Natural killer cell treated with Interleukin-12 subunit alpha and Interleukin-12 subunit beta and Interleukin-15 and Interleukin-18, amount 100 ng/mL, for 72 hours (primary cell): ENCODE results near the gene AFF2. TPM values are rescaled to one million over a fixed set of nuclear protein-coding genes. Genes with fewer than 3 reads are reported as not detected.

Experiments
- ATAC-seq, 2 donors: fragments of 150-1000 bp; cut with Tn5 transposase in 1 of 2; sonication (Bioruptor Pico), chemical (Tn5 transposase) in 1 of 2; 2 replicates each; pipeline ENCODE4 v1.10.0; 2021
- DNase-seq: peaks from one replicate; pipeline ENCODE4 v3.0.0; 2022; ENCODE audit warnings: low spot score
- H3K27ac Mint-ChIP-seq, 2 donors: 1 replicate in 1 of 2; 2 replicates in 1 of 2; pipeline ENCODE4 v1.8.0; 2022; ENCODE audit warnings: mixed read lengths in 2 of 2, mild to moderate bottlenecking in 1 of 2, moderate library complexity in 1 of 2
- H3K27me3 Mint-ChIP-seq, 2 donors: 1 replicate in 1 of 2; 2 replicates in 1 of 2; pipeline ENCODE4 v1.8.0; 2022; ENCODE audit warnings: mixed read lengths in 2 of 2
- H3K36me3 Mint-ChIP-seq: one replicate; pipeline ENCODE4 v1.8.0; 2022; ENCODE audit warnings: mixed read lengths
- H3K4me1 Mint-ChIP-seq, 2 donors: 1 replicate in 1 of 2; 2 replicates in 1 of 2; pipeline ENCODE4 v1.8.0; 2022; ENCODE audit warnings: low read depth in 2 of 2, mixed read lengths in 2 of 2, mild to moderate bottlenecking in 1 of 2
- H3K4me3 Mint-ChIP-seq: one replicate; pipeline ENCODE4 v1.8.0; 2022; ENCODE audit warnings: mixed read lengths
- H3K9me3 Mint-ChIP-seq: 2 replicates; pipeline ENCODE4 v1.8.0; 2022; ENCODE audit warnings: mixed read lengths
- total RNA-seq, 2 donors: library from RNA; stranded (reverse); gene quantifications; one replicate each; pipeline ENCODE4 v1.2.3, GENCODE V29; 2022

Gene AFF2
- total RNA-seq, 2 donors from 2014 or later: 1.5 to 5.1 TPM

DNA sequence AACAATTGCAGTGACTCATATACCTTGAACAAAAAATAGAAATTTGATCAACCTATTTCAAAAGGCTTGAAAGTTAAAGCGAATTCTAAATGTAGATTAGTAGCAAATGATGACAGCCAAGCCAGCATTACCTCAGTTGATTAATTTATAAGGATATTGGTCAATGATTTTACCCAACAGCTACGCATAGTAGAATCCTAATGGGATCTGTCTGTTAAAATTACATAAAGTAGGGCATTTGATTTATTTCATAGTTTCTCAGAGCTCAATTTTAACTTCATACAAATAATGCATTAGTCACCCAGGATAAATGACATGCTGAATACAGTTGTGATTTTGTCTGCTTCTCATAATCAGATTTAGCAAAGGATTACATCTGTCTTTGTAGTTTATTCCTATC, 12.0 kb downstream of the AFF2 start:
- no peak for ATAC-seq
- H3K36me3 Mint-ChIP-seq: no peaks in the 10 kb centered on the region
- H3K4me3 Mint-ChIP-seq: no peak overlapping the region
- DNase-seq: no peak
- H3K27me3 Mint-ChIP-seq: peaks cover 0 to 12% of the 10 kb centered on the region in 2 donors
- H3K4me1 Mint-ChIP-seq: no peaks in the 10 kb centered on the region
- H3K9me3 Mint-ChIP-seq: no peaks in the 10 kb centered on the region
- H3K27ac Mint-ChIP-seq: no peak overlapping the region

DNA sequence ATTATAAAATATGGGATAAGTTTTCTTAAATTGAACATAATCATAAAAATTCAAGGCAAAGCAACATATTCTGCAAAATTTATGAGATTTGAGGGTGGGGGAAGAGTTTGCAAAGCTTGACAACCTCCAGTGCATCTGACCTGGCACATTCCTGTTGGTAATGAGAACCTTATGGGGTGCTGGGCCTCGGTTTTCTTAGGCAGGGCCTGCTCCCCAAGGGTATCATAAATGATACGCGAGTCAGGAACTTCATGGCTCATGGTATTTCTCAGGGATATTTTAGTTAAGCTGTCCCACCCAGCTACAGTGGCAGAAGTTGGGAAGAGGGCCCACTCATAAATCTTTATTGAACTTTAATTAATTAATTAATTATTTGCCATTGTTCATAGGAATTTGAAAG, 13.2 kb downstream of the AFF2 start:
- peaks cover 0 to 11% of the 10 kb centered on the region in 2 donors for H3K27me3 Mint-ChIP-seq
- H3K9me3 Mint-ChIP-seq: no peaks in the 10 kb centered on the region
- DNase-seq (no peak), ATAC-seq (no peak)
- no peak overlapping the region for H3K27ac Mint-ChIP-seq
- H3K4me1 Mint-ChIP-seq: no peaks in the 10 kb centered on the region
- no peak overlapping the region for H3K4me3 Mint-ChIP-seq
- no peaks in the 10 kb centered on the region for H3K36me3 Mint-ChIP-seq

DNA sequence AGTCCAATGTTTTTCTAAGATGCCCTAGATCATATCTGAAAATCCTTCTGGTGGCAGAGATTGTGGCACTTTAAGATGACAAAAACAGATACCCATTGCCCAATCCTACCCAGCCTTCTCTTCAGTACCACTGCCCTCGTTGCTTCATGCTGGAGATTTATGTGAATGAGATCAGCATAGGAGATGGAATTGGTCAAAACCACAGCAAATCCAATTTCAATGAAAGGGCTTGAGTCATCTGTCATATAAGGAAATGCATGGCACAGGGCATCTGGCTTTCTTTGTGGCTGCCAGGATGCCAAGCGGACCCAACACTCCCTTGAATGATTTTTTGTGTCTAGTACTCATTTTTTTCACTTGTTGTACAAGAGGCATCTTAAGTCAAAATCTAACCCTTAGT, 16.8 kb downstream of the AFF2 start:
- peaks cover 0 to 7% of the 10 kb centered on the region in 2 donors for H3K27me3 Mint-ChIP-seq
- H3K4me3 Mint-ChIP-seq: no peak overlapping the region
- no peaks in the 10 kb centered on the region for H3K4me1 Mint-ChIP-seq
- ATAC-seq: peak in 1 of 2 donors; percentile 28
- no peaks in the 10 kb centered on the region for H3K36me3 Mint-ChIP-seq
- H3K9me3 Mint-ChIP-seq: no peaks in the 10 kb centered on the region
- H3K27ac Mint-ChIP-seq: no peak overlapping the region
- DNase-seq: no peak

DNA sequence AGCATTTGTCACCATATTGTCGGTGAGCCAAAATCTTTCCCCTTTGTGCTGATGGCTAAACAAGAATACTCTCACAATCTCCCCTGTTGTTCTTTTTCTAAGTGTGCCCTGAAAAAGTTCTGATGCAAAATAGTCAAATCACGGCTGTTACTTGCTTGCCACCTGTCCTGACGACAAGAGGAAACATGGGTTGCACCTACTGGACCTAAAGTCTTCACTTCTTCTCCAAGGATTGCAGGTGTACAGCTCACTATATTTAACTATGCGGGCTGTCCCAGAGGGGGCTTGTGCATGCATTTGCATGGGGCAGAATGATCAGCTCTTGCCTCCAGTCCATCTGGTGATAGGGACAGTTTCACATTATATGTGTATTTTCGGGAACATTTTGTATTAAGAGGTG, 21.6 kb downstream of the AFF2 start:
- no peaks in the 10 kb centered on the region for H3K9me3 Mint-ChIP-seq
- H3K4me3 Mint-ChIP-seq: no peak overlapping the region
- no peak for DNase-seq
- no peaks in the 10 kb centered on the region for H3K36me3 Mint-ChIP-seq
- peaks cover 0 to 5% of the 10 kb centered on the region in 2 donors for H3K27me3 Mint-ChIP-seq
- no peaks in the 10 kb centered on the region for H3K4me1 Mint-ChIP-seq
- ATAC-seq: no peak
- no peak overlapping the region for H3K27ac Mint-ChIP-seq

DNA sequence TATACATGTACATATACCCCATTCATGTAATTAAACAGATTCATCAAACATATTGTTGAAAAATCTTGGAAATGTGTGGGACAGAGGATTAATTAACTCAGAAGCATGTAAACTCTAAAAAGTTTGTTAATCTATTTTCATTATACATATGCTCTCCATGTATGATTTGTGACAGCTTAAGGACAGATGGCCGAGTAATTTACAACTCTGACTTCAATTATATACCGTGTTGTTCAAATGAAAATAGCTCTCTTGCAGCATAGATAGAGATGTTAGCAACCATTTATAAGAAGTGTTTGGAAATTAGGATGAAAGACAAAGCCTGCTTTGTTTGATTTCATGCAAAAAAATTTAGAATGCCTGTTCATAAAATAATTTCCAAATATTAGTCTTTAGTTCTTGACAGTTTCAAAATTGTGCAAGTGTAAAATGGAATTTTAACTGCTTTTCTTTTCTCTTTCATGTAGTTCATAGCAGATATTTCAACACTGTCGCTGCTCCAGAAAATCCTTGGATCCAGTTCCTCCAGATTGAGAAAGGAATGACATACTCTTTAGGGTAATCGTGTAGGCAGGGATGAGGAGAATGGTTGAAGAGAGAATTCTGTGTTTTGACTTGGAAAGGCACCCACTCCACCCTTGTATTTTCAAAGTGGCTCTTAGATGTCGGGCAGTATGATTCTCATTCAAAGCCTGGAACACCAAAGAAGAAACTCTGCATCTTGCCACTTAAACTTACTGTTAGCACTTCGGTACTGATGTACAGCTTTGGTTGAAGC, 23.1 kb downstream of the AFF2 start:
- Mint-ChIP-seq H3K36me3 (no peaks in the 10 kb centered on the region), H3K4me3 (no peak overlapping the region), H3K27me3 (peaks cover 0 to 8% of the 10 kb centered on the region in 2 donors), H3K27ac (no peak overlapping the region), H3K9me3 (no peaks in the 10 kb centered on the region), H3K4me1 (no peaks in the 10 kb centered on the region)
- ATAC-seq: no peak
- no peak for DNase-seq

DNA sequence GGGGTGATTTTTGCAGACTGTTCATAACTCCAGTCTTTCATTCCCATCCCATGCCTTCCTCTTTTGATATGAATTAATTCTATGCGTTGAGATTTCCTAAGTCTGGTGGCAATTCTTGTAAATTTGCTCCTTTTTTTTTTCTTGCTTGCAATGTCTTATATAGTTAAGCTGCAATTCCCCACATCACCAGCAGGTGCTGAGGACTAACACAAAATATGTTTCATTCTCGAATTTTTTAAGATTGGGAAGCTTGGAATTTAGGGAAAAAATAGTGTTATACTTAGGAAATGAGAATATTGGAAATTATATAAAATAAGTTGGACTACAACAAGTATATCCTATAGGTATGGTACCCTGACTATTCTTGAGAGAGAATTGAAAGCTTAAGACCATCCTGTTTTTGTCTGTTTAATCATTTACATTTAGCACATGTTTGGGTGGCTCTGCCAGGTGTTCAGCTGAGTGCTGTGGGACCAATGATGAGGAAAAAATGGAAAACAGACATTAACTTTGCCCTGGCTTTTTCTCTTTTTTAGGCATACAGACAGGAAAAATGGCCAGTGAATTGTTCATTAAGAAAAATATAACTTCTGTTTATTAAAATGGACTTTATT, 30.2 kb downstream of the AFF2 start:
- no peak for DNase-seq
- no peak overlapping the region for H3K4me3 Mint-ChIP-seq
- no peaks in the 10 kb centered on the region for H3K36me3 Mint-ChIP-seq

DNA sequence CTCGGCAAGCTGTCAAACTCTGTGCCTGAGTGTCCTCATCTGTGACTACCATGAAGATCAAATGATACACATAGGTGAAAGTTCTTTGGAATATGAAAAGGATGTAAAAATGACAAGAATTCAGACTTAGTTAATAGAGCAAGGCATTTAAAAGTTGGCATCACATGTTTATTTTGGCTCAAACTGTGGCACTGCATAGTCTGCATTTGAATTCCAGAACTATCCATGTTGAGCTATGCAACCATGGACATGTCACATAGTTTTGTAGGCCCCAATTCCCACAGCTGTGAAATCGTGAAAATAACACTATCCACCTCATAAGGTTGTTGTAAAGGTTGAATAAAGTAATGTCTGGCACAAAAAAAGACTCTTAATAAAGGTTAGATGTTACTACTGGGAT, 33.9 kb downstream of the AFF2 start:
- H3K27me3 Mint-ChIP-seq: no peaks in the 10 kb centered on the region
- H3K36me3 Mint-ChIP-seq: no peaks in the 10 kb centered on the region
- no peak for DNase-seq
- no peaks in the 10 kb centered on the region for H3K9me3 Mint-ChIP-seq
- no peak overlapping the region for H3K4me3 Mint-ChIP-seq
- no peaks in the 10 kb centered on the region for H3K4me1 Mint-ChIP-seq
- no peak for ATAC-seq
- no peak overlapping the region for H3K27ac Mint-ChIP-seq

More for the DNA sequence above, 30.2 kb downstream of the AFF2 start:
- Mint-ChIP-seq H3K9me3 (no peaks in the 10 kb centered on the region), H3K27me3 (peaks cover 0 to 4% of the 10 kb centered on the region in 2 donors), H3K27ac (no peak overlapping the region), H3K4me1 (no peaks in the 10 kb centered on the region)
- no peak for ATAC-seq

DNA sequence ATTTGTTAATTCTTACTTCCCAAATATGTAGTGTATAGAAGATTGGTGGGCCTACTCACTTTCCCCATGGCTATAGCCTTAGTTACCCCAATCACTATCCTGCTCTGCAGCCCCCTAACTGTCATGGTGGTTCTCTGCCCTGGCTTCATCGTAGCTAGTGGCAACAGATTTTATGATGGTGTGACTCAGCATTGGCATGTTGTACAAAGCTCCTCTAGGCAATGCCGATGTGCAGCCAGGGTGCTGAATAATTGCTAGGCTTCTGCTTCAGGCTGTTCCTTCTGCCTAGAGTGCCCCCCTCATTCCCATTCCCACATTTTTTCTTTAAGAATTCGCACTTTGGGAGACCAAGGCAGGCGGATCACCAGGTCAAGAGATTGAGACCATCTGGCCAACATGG, 35.2 kb downstream of the AFF2 start:
- ATAC-seq (no peak), DNase-seq (no peak)
- no peaks in the 10 kb centered on the region for H3K36me3 Mint-ChIP-seq
- H3K9me3 Mint-ChIP-seq: no peaks in the 10 kb centered on the region
- no peak overlapping the region for H3K27ac Mint-ChIP-seq
- H3K4me3 Mint-ChIP-seq: no peak overlapping the region
- peaks cover 0 to 3% of the 10 kb centered on the region in 2 donors for H3K27me3 Mint-ChIP-seq
- no peaks in the 10 kb centered on the region for H3K4me1 Mint-ChIP-seq

DNA sequence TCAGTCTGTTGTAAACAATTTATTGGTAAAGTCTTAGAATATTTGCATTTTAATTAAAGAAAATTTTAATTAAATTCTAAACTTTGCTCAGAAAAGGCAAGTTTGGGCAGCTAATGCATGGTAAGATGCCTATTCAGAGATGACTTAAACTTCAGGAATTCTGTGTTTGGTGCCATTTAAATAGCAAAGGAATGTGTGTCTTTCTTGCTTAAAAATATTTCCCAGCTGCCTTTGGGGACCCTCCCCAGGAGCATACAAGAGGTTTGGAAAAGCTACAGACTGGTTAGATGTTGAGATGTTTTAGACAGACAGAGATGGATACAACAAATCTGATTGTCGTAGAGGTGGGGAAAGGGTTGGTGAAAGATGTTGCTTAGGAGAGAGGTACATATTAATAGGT, 36.5 kb downstream of the AFF2 start:
- no peak overlapping the region for H3K4me3 Mint-ChIP-seq
- H3K27me3 Mint-ChIP-seq: peaks cover 0 to 3% of the 10 kb centered on the region in 2 donors
- no peak overlapping the region for H3K27ac Mint-ChIP-seq
- H3K36me3 Mint-ChIP-seq: no peaks in the 10 kb centered on the region
- H3K9me3 Mint-ChIP-seq: no peaks in the 10 kb centered on the region
- no peak for ATAC-seq
- DNase-seq: no peak
- H3K4me1 Mint-ChIP-seq: no peaks in the 10 kb centered on the region

DNA sequence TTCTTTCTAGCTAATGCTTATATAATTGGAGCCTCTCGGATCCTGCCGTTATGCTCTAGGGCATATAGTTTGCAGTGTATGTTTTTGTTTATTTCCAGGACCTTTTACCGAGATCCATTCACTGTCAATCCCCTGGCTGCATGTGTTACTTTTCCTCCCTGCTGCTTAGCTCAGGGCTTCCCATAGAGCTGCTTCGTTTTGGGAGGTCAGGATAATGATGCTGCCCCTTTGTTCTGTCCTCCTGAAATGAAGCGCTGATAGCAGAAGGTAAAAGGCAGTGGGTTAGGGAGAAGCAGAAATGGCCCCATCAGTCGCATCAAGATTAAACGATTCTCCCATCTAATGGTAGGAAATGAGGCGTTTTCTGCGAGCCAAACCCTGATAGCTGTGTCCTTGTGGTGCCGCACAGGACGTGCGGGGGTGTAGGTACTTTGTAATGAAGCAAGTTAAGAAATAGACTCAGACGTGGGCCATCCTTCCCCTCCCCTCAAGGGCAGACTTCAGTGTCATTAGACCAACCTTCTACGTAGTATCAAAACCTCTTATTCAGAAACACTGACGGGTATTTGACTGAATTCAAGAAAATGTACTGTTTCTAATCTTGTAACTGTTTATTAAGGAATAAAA, 37.3 kb downstream of the AFF2 start:
- no peak overlapping the region for H3K27ac Mint-ChIP-seq
- no peak for ATAC-seq
- no peaks in the 10 kb centered on the region for H3K36me3 Mint-ChIP-seq
- DNase-seq: no peak
- H3K9me3 Mint-ChIP-seq: no peaks in the 10 kb centered on the region
- H3K4me3 Mint-ChIP-seq: no peak overlapping the region
- no peaks in the 10 kb centered on the region for H3K4me1 Mint-ChIP-seq
- peaks cover 0 to 3% of the 10 kb centered on the region in 2 donors for H3K27me3 Mint-ChIP-seq

DNA sequence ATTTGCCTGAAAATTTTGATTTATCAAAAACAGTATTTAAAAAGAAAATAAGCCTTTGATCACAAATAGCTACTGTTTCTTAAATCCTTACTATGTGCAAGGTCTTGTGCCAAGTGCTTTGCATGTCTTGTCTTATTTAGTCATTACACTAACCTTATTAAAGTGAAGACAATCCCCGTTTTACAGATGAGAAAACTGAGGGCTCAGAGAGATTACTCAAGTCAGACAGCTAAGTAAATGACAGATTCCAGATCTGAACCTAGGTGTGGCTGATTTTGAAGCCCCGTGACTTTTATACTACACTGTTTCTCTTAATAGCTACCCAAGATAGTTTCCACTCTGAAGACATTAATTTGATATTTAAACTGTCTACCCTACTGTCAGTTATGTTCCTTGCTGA, 38.2 kb downstream of the AFF2 start:
- ATAC-seq: no peak

DNA sequence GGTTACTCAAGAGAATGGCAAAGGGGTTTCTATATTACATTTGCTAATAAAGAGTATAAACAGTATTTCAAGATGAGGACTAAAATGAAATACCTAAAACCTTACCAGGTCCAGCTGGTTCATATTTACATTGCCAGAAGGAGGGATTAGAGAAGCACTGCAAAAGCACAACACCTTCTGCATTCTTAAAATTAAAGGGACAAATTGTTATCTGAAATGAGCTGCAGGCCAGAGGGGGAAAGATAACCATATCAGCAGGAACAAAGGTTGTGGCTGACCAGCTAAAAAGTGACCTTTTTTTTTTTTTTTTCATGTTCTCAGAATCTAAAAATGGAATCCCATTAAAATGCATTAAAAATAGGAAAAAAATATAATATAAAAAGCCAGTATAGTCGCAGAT, 39.7 kb downstream of the AFF2 start:
- no peaks in the 10 kb centered on the region for H3K36me3 Mint-ChIP-seq
- H3K27ac Mint-ChIP-seq: no peak overlapping the region
- no peak for ATAC-seq
- no peak overlapping the region for H3K4me3 Mint-ChIP-seq
- H3K9me3 Mint-ChIP-seq: no peaks in the 10 kb centered on the region
- H3K4me1 Mint-ChIP-seq: no peaks in the 10 kb centered on the region
- no peak for DNase-seq
- peaks cover 0 to 3% of the 10 kb centered on the region in 2 donors for H3K27me3 Mint-ChIP-seq

More for the DNA sequence above, 38.2 kb downstream of the AFF2 start:
- no peaks in the 10 kb centered on the region for H3K9me3 Mint-ChIP-seq
- no peak overlapping the region for H3K4me3 Mint-ChIP-seq
- DNase-seq: no peak
- H3K36me3 Mint-ChIP-seq: no peaks in the 10 kb centered on the region
- no peaks in the 10 kb centered on the region for H3K4me1 Mint-ChIP-seq
- H3K27me3 Mint-ChIP-seq: peaks cover 0 to 3% of the 10 kb centered on the region in 2 donors
- H3K27ac Mint-ChIP-seq: no peak overlapping the region

DNA sequence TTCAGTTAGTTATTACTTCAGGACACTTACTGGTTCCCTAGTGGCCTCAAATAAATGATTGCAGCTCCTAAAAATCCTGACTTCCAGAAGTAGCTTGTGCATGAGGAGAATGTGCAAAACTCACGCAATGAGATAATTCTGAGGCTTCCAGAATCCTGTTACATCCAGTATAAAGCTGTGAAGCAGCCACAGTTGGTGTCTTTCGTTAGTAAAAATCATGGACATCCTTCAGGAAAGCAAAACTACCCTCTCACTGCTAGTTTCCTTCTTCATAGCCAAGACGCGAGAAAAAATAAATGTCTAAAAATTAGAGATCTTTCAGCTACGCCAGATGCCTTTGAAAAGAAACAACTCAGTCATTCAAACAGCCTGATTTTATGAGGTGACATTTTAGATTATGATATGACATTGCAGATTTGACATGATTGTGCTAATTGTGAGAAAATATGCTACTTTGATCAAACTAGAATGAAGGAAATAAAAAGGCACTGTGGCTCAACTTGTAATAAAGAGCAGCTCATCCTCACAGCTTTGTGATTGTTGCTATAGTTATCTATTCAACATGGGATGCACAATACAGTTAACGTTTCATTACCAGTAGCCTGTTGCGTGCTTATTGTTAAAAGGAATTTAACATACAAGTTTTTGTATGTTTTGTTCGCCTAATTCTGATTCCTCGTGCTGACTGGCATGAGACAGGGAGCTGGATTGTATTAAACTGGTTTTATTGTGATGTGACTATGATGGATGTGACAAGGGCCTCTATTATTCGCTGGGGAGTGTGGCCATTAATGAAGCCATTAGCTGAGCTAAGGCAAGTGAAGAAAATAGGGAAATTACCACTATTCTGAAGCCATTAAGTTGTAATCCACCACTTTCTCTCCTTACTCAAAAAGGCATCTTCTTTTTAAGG, 40.5 kb downstream of the AFF2 start:
- H3K27ac Mint-ChIP-seq: no peak overlapping the region
- ATAC-seq (no peak), DNase-seq (no peak)
- H3K36me3 Mint-ChIP-seq: no peaks in the 10 kb centered on the region
- no peaks in the 10 kb centered on the region for H3K4me1 Mint-ChIP-seq
- no peak overlapping the region for H3K4me3 Mint-ChIP-seq
- H3K9me3 Mint-ChIP-seq: no peaks in the 10 kb centered on the region
- peaks cover 0 to 5% of the 10 kb centered on the region in 2 donors for H3K27me3 Mint-ChIP-seq
